Ectodermal cell (in vitro differentiated cells): ENCODE measurements around the gene GPR137C.

ENCODE experiments used
- H3K27ac ChIP-seq: 2 replicates; pipeline ENCODE4 v1.7.0; 2013; ENCODE audit warnings: mild to moderate bottlenecking, low read depth, low read length; ENCODE audit not compliant: insufficient read depth, poor library complexity, severe bottlenecking
- H3K27me3 ChIP-seq: 2 replicates; pipeline ENCODE4 v1.7.0; 2013; ENCODE audit warnings: mild to moderate bottlenecking, low read length; ENCODE audit not compliant: insufficient read depth, control insufficient read depth, poor library complexity, severe bottlenecking
- H3K36me3 ChIP-seq: one replicate; pipeline ENCODE4 v1.7.0; 2013; ENCODE audit warnings: low read length; ENCODE audit not compliant: control insufficient read depth, insufficient read depth
- H3K4me1 ChIP-seq: one replicate; pipeline ENCODE4 v1.7.0; 2013; ENCODE audit warnings: low read length; ENCODE audit not compliant: control insufficient read depth, insufficient read depth
- H3K4me3 ChIP-seq: 2 replicates; pipeline ENCODE4 v1.7.0; 2013; ENCODE audit warnings: low read depth, low read length, control low read depth; ENCODE audit not compliant: insufficient read depth
- H3K9me3 ChIP-seq: 2 replicates; pipeline ENCODE4 v1.7.0; 2013; ENCODE audit warnings: mild to moderate bottlenecking, low read length, moderate library complexity; ENCODE audit not compliant: control insufficient read depth
- WGBS, 2 experiments: methylation state at CpG; one replicate each; pipeline ENCODE4 v1.1.7; 2013; ENCODE audit warnings: missing lambda C conversion rate in 2 of 2; 5-methylcytosine and 5-hydroxymethylcytosine counted together

The GPR137C gene

DNA sequence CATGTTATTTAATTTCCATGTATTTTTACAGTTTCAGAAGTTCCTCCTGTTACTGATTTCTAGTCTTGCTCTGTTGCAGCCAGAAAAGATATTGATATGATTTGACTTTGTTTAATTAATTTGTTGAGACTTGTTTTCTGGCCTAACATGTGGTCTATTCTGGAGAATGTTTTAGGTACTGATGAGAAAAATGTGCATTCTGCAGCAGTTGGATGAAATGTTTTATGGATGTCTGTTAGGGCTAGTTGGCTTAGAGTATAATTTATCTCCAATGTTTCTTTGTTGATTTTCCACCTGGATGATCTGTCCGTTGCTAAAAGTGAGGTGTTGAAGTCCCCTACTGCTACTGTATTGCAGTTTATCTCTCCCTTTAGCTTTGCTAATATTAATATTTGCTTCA lies 54.4 kb downstream of the GPR137C start:
- H3K4me1 ChIP-seq: no peaks in the 10 kb centered on the region
- no peak overlapping the region for H3K4me3 ChIP-seq
- no peaks in the 10 kb centered on the region for H3K27me3 ChIP-seq
- H3K36me3 ChIP-seq: no peaks in the 10 kb centered on the region
- 80% methylated on average over 1 of the region's 1 CpG; no CpG with 5 or more reads in 1 of the 2 experiments for WGBS, 2 experiments
- no peak overlapping the region for H3K27ac ChIP-seq
- no peaks in the 10 kb centered on the region for H3K9me3 ChIP-seq

DNA sequence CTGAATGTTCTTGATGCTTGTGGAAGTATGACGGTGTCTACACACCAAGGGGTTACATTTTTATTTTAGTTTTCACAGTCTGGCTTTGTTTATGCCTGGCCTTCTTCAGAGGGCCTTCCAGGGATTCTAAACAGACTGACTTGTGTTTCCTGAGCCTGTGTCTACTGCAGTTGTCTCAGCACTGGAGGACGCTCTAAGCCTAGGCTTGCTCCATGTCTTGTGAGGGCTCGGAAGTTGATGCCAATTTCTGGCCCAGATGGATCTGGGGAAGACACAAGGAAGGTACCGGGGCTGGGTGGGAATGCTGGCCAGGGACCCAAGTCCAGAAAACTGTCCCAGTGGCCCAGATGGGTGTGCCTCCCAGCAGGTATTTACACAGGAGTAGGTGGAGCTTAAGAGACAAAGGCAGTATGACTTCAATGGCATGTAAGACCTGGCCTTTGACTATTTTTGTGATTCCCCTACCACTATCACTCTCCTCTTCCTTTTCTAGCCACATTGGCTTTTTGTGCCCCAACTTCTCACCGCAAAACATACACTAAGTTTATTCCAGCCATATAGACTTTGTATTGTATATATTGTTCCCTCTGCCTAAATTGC lies 56.9 kb downstream of the GPR137C start:
- no peaks in the 10 kb centered on the region for H3K4me1 ChIP-seq
- H3K27me3 ChIP-seq: no peaks in the 10 kb centered on the region
- H3K36me3 ChIP-seq: no peaks in the 10 kb centered on the region
- H3K9me3 ChIP-seq: no peaks in the 10 kb centered on the region
- WGBS, 2 experiments: 95 to 97% methylated on average over 5 of the region's 5 CpGs
- H3K4me3 ChIP-seq: no peak overlapping the region
- no peak overlapping the region for H3K27ac ChIP-seq

DNA sequence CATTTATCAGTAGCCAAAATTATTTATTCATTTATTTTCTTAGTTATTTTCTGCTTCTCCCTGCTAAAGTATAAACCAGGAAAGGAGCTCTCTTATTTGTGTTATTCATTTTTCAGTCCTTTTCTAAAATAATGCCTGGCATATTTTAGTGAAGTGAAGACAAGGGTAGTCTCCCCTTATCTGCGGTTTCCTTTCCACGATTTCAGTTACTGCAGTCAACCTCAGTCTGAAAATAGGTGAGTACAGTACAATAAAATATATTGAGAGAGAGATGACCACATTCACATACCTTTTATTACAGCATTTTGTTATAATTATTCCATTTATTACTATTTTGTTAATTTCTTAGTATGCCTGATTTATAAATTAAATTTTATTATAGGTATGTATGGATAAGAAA lies 57.6 kb downstream of the GPR137C start:
- Histone ChIP-seq H3K4me3 (no peak overlapping the region), H3K36me3 (no peaks in the 10 kb centered on the region), H3K27ac (no peak overlapping the region), H3K9me3 (no peaks in the 10 kb centered on the region), H3K4me1 (no peaks in the 10 kb centered on the region), H3K27me3 (no peaks in the 10 kb centered on the region)
- WGBS, 2 experiments: 100% methylated on average over 1 of the region's 2 CpGs; no CpG with 5 or more reads in 1 of the 2 experiments

DNA sequence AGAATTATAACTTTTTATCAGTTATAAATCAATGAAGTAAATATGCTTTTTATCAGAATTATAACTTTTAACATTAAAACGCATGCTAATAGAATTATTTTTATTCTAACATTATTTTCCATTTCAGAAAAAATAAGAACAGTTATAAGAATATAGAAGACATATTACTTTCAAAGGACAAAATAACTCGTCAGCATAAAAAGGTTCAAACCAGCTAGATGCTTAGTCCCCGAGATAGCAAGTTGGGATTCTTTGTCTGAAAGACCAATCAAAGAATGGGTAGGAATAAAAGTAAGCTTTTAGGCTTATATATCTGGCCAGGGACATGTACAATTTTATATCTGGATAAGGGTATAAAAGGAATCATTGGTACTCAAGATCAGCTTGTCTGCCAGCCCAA lies 66.0 kb downstream of the GPR137C start:
- 89 to 98% methylated on average over 2 of the region's 3 CpGs for WGBS, 2 experiments
- Histone ChIP-seq H3K4me3 (no peak overlapping the region), H3K9me3 (no peaks in the 10 kb centered on the region), H3K27me3 (no peaks in the 10 kb centered on the region), H3K27ac (no peak overlapping the region), H3K36me3 (no peaks in the 10 kb centered on the region), H3K4me1 (no peaks in the 10 kb centered on the region)

DNA sequence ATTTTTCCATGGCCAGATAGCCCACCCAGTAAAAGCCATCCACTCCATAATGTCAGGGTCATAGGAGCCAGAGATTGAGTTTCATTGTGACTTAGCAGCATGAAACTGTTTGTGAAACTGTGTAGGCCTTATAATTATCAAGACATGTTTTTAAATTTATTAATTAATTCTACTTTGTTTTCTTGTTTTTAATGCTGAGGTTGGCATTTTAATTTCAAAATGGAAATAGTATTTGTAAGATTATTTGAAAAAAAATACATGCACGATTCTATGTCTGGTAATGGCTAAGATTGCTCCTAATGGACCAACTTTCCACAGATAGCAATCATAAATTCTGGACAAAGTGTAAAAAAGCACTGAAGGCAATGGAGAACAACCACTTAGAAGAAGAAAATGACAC lies 67.1 kb downstream of the GPR137C start:
- Histone ChIP-seq H3K9me3 (no peaks in the 10 kb centered on the region), H3K27me3 (no peaks in the 10 kb centered on the region), H3K27ac (no peak overlapping the region), H3K4me3 (no peak overlapping the region), H3K36me3 (no peaks in the 10 kb centered on the region), H3K4me1 (no peaks in the 10 kb centered on the region)
- WGBS, 2 experiments: 89 to 100% methylated on average over 1 of the region's 1 CpG

DNA sequence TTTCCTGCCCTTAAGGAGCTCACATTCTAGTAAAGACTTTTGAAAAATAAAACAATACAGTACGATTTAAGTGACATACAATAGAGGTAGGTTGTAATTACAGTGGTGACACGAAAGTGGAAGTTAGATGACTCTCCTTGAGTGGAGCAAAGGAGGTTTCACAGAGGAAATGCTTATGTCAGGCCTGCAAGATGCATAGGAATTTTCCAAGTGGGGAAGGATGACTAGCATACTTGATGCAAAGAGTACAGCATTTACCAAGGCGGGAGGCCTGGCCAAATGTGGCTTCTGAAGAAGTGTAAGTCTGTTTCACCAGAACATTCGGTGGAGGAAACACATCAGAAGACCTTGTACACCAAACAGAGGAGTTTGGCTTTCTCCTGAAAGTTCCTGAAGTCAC lies 87.5 kb downstream of the GPR137C start:
- Histone ChIP-seq H3K4me3 (no peak overlapping the region), H3K27ac (no peak overlapping the region), H3K9me3 (no peaks in the 10 kb centered on the region), H3K36me3 (no peaks in the 10 kb centered on the region), H3K4me1 (no peaks in the 10 kb centered on the region), H3K27me3 (no peaks in the 10 kb centered on the region)
- 94 to 95% methylated on average over 4 of the region's 4 CpGs for WGBS, 2 experiments

DNA sequence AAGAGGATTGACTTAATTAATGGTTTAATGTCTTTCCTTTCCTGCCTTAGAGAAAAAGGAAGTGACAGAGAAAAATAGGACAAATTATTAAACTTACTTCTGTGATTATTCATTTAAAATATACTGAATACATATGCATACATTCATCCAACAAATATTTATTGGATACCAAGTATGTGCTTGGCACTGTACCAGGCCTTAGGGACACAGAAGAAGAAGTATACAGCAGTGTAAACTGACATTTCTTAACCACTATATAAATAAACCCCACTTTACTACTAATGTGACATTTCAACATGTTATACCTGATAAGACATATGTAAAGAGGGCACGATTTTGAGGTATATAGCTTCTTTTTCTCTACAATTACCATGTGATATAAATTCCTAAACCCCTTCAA lies 89.1 kb downstream of the GPR137C start:
- Histone ChIP-seq H3K4me1 (no peaks in the 10 kb centered on the region), H3K27me3 (no peaks in the 10 kb centered on the region), H3K36me3 (no peaks in the 10 kb centered on the region), H3K9me3 (no peaks in the 10 kb centered on the region), H3K27ac (no peak overlapping the region), H3K4me3 (no peak overlapping the region)
- 71% methylated on average over 1 of the region's 1 CpG; no CpG with 5 or more reads in 1 of the 2 experiments for WGBS, 2 experiments

DNA sequence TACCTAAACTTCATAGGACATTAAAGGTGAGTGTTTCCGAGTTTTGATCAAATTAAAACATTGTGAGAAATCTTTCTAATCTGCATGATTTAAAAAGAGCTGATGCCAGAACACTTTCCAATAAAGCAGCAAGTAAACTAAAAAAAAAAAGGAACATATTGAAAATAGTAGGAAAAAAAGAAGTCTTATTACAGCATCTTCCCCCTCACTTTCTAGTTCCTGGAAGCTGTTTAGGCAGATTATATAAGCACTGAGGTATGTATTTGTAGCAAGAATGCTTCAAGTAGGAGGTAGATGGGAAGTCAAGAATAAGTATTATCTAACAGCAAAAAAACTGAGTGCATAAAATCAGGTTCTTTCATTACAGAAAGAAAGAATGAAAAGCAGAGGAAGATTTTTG lies 96.9 kb downstream of the GPR137C start:
- 100% methylated on average over 1 of the region's 1 CpG; no CpG with 5 or more reads in 1 of the 2 experiments for WGBS, 2 experiments
- no peaks in the 10 kb centered on the region for H3K36me3 ChIP-seq
- no peaks in the 10 kb centered on the region for H3K9me3 ChIP-seq
- no peaks in the 10 kb centered on the region for H3K4me1 ChIP-seq
- H3K4me3 ChIP-seq: no peak overlapping the region
- H3K27me3 ChIP-seq: no peaks in the 10 kb centered on the region
- H3K27ac ChIP-seq: no peak overlapping the region

DNA sequence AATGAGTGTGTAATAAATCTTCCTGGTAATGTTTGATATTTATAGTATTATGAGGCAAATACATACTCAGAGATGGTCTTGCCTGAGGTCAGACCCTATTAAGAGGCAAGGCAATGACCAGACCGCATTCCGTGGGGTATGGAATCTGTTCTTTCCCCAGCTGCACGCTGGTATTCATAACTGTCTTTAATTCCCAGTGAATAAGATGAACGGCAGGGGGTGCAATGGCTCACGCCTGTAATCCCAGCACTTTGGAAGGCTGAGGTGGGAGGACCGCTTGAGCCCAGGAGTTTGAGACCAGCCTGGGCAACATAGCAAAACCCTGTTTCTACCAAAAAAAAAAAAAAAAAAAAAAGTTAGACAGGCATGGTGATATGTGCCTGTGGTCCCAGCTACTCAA lies 98.1 kb downstream of the GPR137C start:
- Histone ChIP-seq H3K27me3 (no peaks in the 10 kb centered on the region), H3K4me3 (no peak overlapping the region), H3K4me1 (no peaks in the 10 kb centered on the region), H3K9me3 (no peaks in the 10 kb centered on the region), H3K36me3 (no peaks in the 10 kb centered on the region), H3K27ac (no peak overlapping the region)
- WGBS, 2 experiments: 94 to 96% methylated on average over 6 of the region's 6 CpGs

DNA sequence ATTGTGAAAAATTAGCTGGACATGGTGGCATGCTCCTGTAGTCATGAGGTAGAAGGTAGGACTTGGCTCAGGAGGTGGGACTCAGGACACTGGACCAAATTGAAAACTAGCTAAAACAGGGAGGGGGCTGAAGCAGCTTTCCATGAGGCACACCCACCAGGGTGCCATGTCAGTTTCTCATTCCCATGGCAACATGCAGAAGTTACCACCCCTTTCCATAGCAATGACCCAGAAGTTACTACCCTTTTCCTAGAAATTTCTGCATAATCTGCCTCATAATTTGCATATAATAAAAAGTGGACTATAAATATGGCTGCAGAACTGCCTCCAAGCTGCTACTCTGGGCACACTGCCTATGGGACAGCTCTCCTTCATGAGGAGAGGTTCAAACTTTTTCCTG lies 104.3 kb downstream of the GPR137C start:
- H3K9me3 ChIP-seq: no peaks in the 10 kb centered on the region
- H3K27ac ChIP-seq: no peak overlapping the region
- H3K4me1 ChIP-seq: no peaks in the 10 kb centered on the region
- no peaks in the 10 kb centered on the region for H3K36me3 ChIP-seq
- no peaks in the 10 kb centered on the region for H3K27me3 ChIP-seq
- no peak overlapping the region for H3K4me3 ChIP-seq

DNA sequence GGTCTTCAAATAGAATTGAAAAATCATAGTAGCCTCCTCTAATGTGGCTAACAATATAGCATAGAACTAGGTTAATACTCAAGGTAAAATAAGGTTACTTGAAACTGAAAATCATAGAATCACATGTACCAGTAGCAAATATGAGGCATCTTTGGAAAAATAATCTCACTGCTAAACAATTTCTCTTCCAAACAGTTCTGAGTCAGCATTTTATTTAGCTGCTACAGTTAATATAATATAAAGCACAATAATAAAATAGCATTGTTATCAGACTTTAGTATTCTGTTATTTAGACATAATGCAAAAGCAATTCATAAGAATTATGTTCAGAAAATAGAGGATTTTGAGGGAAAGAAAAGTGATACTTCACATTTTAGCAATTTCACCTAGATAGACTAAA lies 107.7 kb downstream of the GPR137C start:
- Histone ChIP-seq H3K27me3 (no peaks in the 10 kb centered on the region), H3K9me3 (no peaks in the 10 kb centered on the region), H3K36me3 (peaks cover 7% of the 10 kb centered on the region), H3K4me1 (peaks cover 3% of the 10 kb centered on the region), H3K4me3 (no peak overlapping the region), H3K27ac (no peak overlapping the region)
